Hematopoietic multipotent progenitor cell (in vitro differentiated cells): ENCODE measurements around the gene IL4. TPM values are rescaled to one million over a fixed set of nuclear protein-coding genes. Genes with fewer than 3 reads are reported as not detected.
A peak's percentile ranks its signal among the peaks of the same experiment; 100 is the strongest.

ENCODE experiments used
- DNase-seq, 3 donors: peaks; one replicate each; pipeline ENCODE4 v3.0.0-alpha.2; 2011 to 2015; ENCODE audit warnings: low read depth in 2 of 3, low spot score in 2 of 3
- total RNA-seq: library from RNA; depleted of rRNA; stranded (reverse); fragments of >200 nt; gene quantifications from one replicate; pipeline ENCODE4 v1.2.3, GENCODE V29; 2012

IL4 gene
- total RNA-seq, 1 donor, result not detected

DNA sequence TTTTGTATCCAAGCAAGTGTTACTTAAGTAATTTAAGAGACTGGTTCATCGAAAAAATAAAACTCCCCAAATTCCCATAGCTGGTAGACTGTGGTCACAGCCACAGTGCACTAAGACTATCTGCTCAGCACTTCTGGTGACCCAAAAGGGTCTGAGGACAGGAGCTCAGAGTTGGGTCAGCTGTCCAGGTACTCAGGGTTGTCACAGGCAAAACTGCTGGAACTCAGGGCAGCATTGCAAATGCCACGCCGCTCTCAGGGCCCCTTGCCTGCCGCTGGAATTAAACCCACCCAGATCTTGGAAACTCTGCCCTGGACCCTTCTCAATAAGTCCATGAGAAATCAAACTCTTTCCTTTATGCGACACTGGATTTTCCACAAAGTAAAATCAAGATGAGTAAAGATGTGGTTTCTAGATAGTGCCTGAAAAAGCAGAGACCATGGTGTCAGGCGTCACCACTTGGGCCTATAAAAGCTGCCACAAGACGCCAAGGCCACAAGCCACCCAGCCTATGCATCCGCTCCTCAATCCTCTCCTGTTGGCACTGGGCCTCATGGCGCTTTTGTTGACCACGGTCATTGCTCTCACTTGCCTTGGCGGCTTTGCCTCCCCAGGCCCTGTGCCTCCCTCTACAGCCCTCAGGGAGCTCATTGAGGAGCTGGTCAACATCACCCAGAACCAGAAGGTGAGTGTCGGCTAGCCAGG lies 16.0 kb upstream of the IL4 start, which contains the start of gene IL13:
Gene IL13, plus strand, starts transcription at position 498 of the 705 bp plus-strand sequence. Its CDS starts 14 bp downstream, at position 512.
- DNase-seq, result no peak

DNA sequence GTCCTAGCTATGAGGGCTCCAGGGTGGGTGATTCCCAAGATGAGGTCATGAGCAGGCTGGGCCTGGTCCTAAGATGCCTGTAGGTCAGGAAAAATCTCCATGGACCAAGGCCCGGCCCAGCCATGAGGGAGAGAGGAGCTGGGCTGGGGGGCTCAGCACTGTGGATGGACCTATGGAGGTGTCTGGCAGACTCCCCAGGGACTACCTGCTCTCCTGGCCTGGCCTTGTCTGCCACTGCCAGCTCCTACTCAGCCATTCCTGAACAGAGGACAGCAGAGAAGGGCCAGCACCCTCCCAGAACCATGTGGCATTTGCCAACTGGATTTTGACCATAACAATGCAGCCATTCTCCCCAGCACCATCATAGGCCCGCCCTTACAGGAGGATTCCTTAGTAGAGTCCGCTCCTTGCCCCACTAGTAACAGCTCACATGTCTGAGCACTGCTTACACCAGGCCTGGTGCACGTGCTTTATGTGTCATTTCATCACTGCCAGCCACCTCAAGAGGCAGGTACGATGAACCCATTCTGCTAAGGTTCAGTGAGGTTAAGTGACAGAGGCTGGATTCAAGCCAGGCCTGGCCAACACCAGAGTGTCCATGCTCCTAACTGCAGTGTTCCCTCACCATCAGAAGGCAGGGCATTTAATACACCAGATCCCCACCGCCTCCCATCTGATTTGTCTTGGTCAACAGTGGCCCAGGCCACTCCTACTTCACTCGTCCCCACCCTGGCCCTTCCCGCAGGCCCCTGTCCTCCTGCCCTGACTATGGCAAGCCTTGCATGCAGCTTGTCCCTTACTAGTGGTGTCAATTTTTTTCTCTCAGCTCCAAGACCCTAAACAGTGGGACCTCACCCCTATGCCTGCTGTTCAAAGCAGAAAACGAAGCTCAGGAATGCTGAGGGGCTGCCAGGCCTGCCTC lies 15.1 kb upstream of the IL4 start:
- DNase-seq, result no peak

- no peak for DNase-seq
Measured at GRCh38 chr5:132659598-132660493, 13.9 kb upstream of the IL4 start.

DNA sequence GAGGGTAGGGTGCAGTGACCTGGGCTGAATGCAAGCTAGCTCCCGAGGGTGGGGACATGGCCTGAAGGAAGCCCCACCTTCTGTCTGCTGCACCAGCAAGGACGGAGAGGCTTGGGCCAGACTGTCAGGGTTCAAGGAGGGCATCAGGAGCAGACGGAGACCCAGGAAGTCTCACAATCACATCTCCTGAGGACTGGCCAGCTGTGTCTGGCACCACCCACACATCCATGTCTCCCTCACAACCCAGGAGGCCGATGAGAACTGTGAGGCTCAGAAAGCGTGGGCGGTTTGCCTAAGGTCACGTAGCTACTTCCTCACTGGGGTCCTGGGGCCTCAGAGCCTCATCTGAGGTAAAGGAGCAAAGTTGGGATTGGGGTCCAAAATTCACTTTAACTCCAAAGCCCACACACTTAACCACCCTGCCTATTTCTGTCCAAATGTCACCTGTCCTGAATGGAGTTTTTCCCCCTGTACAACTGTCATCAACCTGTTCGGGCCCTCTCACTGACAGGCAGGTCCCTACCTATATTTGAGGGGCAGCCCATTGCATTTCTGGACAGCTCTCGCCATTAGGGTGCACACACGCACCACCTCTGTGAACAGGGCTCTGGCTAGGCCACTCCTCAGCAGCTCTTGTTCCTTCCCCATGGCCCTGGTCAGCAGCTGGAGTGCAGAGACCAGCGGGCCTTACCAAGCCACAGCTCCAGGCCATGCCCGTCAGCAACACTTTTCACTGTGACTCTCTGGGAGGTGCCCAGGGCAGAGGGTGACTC lies 12.4 kb upstream of the IL4 start:
- DNase-seq, result no peak

DNA sequence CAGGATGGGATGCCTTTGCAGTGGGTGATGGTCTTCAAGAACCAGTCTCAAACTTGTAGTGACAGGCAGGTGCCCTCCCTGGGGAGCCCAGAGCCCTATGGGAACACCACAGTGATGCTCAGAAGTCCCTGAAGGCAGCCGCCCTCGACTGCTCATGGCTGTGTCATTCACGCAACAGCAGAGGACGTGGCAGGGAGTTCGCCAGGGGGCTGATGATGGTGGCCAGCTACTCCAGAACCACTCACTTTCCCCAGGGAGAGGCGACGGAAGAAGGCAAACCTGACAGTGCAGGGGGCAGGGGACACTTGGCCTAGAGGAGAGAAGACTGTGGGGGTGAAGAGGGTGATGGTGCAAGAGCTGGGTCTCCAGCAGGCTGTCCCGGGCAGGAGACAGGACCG lies 11.8 kb upstream of the IL4 start:
- no peak for DNase-seq

GRCh38 chr5:132662925-132663770 lies 10.6 kb upstream of the IL4 start:
- DNase-seq, result peak in 1 of 3 donors; percentile 39

GRCh38 chr5:132663771-132664695 lies 9.8 kb upstream of the IL4 start:
- no peak for DNase-seq

GRCh38 chr5:132664696-132665209 lies 9.0 kb upstream of the IL4 start:
- DNase-seq, result no peak

GRCh38 chr5:132665574-132666080 lies 8.2 kb upstream of the IL4 start:
- DNase-seq, result no peak

DNA sequence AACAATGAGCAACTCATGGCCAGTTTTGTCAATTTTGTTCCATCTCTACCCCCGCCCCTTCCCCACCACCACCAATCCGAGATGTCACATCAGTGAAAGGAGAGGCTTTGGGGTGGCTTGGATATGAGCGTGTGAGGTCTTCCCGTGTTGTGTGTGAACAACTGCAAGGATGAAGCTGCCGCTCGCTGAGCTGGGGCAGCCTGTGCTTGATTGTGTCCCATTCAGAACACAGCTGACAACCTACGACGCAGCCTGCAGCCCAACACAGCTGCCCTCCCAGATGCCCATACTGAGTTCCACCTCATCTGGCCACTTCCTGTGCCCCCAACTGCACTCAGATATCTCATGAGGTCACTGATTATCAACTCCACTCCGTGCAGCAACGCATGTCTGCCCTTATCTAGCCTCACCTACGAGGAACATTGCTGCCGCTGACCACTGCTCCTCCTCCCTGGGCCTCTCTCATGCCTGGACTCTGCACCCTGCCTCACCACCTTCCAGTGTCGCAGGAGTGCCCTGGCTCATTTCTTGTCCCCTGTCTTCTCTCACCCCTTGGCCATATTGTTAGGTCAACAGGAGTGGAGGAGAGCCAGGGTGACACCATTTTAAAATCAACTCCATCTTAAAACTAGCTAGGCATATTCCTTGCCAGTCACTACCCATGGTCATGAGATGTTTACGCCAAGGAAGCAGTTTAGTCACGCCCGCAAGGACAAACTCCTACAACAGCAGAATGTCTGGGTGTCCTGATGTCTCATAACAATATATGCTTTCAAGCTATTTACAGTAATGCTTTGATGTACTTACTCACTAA lies 7.3 kb upstream of the IL4 start:
- no peak for DNase-seq

- DNase-seq, result no peak
Measured at GRCh38 chr5:132667309-132667708, 6.5 kb upstream of the IL4 start.

GRCh38 chr5:132667761-132668705 lies 5.8 kb upstream of the IL4 start:
- no peak for DNase-seq

GRCh38 chr5:132668706-132669454 lies 4.9 kb upstream of the IL4 start:
- DNase-seq, result no peak

DNA sequence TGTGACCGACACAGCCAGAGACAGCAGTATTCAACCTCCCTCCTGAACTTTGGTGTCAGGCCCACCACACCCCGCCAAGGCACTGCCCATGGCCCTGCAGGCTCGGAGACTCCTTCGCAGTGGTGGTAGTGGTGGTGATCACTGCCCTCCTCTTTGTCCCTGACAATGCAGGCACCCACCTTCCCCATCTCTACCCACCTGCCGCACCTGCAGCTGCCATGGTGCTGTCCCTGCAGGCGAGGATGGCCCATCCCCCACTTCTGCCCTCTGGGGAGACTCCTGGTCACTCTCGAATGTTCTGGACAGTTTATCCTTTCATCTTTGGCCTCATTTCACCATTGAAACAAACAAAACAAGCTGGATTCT lies 4.4 kb upstream of the IL4 start:
- no peak for DNase-seq
